HUES6 (cell line): ENCODE results near the gene FEZ2.
"Not testable (repeated sequence)": the region's sequence is repeated elsewhere in the genome, so short reads cannot be mapped to it uniquely, and the experiment has no call there.

Experiments used
- H3K27ac ChIP-seq: 2 replicates; pipeline ENCODE4 v1.7.0; 2013; ENCODE audit warnings: low read depth, mild to moderate bottlenecking, low read length, inconsistent platforms
- H3K27me3 ChIP-seq: 2 replicates; pipeline ENCODE4 v1.6.1; 2013; ENCODE audit warnings: low read length; ENCODE audit not compliant: control insufficient read depth, insufficient read depth
- H3K36me3 ChIP-seq: 2 replicates; pipeline ENCODE4 v1.6.1; 2013; ENCODE audit warnings: low read length; ENCODE audit not compliant: control insufficient read depth, insufficient read depth
- H3K4me1 ChIP-seq: 2 replicates; pipeline ENCODE4 v1.6.1; 2013; ENCODE audit warnings: low read length; ENCODE audit not compliant: control insufficient read depth, insufficient read depth
- H3K4me3 ChIP-seq: 2 replicates; pipeline ENCODE4 v1.5.1; 2013; ENCODE audit warnings: low read depth, low read length
- H3K9ac ChIP-seq: one replicate; pipeline ENCODE4 v1.6.1; 2013; ENCODE audit warnings: mild to moderate bottlenecking, low read length
- H3K9me3 ChIP-seq: 2 replicates; pipeline ENCODE4 v1.6.1; 2013; ENCODE audit warnings: low read depth, low read length; ENCODE audit not compliant: control insufficient read depth, insufficient read depth

FEZ2 gene

GRCh38 chr2:36613801-36614200 lies 15.8 kb upstream of the FEZ2 start:
- Histone ChIP-seq H3K9ac (no peak overlapping the region), H3K4me1 (peaks cover 36% of the 10 kb centered on the region), H3K36me3 (no peaks in the 10 kb centered on the region), H3K9me3 (no peaks in the 10 kb centered on the region), H3K27ac (no peak overlapping the region), H3K27me3 (no peaks in the 10 kb centered on the region), H3K4me3 (no peak overlapping the region)

GRCh38 chr2:36611316-36611990 lies 13.5 kb upstream of the FEZ2 start:
- H3K9me3 ChIP-seq = no peaks in the 10 kb centered on the region
- no peak overlapping the region for H3K27ac ChIP-seq
- H3K4me1 ChIP-seq = peaks cover 21% of the 10 kb centered on the region
- no peaks in the 10 kb centered on the region for H3K27me3 ChIP-seq
- no peak overlapping the region for H3K4me3 ChIP-seq
- no peaks in the 10 kb centered on the region for H3K36me3 ChIP-seq
- no peak overlapping the region for H3K9ac ChIP-seq

GRCh38 chr2:36609507-36609906 lies 11.5 kb upstream of the FEZ2 start:
- no peak overlapping the region for H3K9ac ChIP-seq
- peaks cover 7% of the 10 kb centered on the region for H3K4me1 ChIP-seq
- no peak overlapping the region for H3K4me3 ChIP-seq
- no peak overlapping the region for H3K27ac ChIP-seq
- H3K9me3 ChIP-seq = no peaks in the 10 kb centered on the region
- no peaks in the 10 kb centered on the region for H3K27me3 ChIP-seq
- H3K36me3 ChIP-seq = no peaks in the 10 kb centered on the region

GRCh38 chr2:36607947-36608346 lies 10.0 kb upstream of the FEZ2 start:
- no peak overlapping the region for H3K9ac ChIP-seq
- H3K27ac ChIP-seq = no peak overlapping the region
- H3K4me1 ChIP-seq = no peaks in the 10 kb centered on the region
- H3K27me3 ChIP-seq = no peaks in the 10 kb centered on the region
- no peaks in the 10 kb centered on the region for H3K9me3 ChIP-seq
- no peaks in the 10 kb centered on the region for H3K36me3 ChIP-seq
- H3K4me3 ChIP-seq = no peak overlapping the region

GRCh38 chr2:36606925-36607324 lies 9.0 kb upstream of the FEZ2 start:
- Histone ChIP-seq H3K4me1 (no peaks in the 10 kb centered on the region), H3K9me3 (no peaks in the 10 kb centered on the region), H3K4me3 (no peak overlapping the region), H3K36me3 (no peaks in the 10 kb centered on the region), H3K27ac (no peak overlapping the region), H3K9ac (no peak overlapping the region), H3K27me3 (no peaks in the 10 kb centered on the region)

- Histone ChIP-seq H3K9me3 (no peaks in the 10 kb centered on the region), H3K27me3 (no peaks in the 10 kb centered on the region), H3K27ac (no peak overlapping the region)
Measured at GRCh38 chr2:36605273-36605672, 7.3 kb upstream of the FEZ2 start.

GRCh38 chr2:36603629-36604028 lies 5.7 kb upstream of the FEZ2 start:
- H3K27ac ChIP-seq, H3K9me3 ChIP-seq, H3K4me3 ChIP-seq, H3K9ac ChIP-seq, H3K27me3 ChIP-seq, H3K4me1 ChIP-seq, H3K36me3 ChIP-seq: not testable (repeated sequence)

More at GRCh38 chr2:36605273-36605672, 7.3 kb upstream of the FEZ2 start:
- Histone ChIP-seq H3K36me3 (no peaks in the 10 kb centered on the region), H3K4me1 (no peaks in the 10 kb centered on the region), H3K9ac (no peak overlapping the region), H3K4me3 (no peak overlapping the region)

- H3K9ac ChIP-seq = peak overlapping the region; percentile 39
- H3K9me3 ChIP-seq = no peaks in the 10 kb centered on the region
- no peak overlapping the region for H3K27ac ChIP-seq
- H3K36me3 ChIP-seq = peaks cover 4% of the 10 kb centered on the region; the same call in 1 of the 2 replicates
- H3K4me3 ChIP-seq = peak overlapping the region; percentile 74
- H3K4me1 ChIP-seq = peaks cover 16% of the 10 kb centered on the region
- H3K27me3 ChIP-seq = peaks cover 14% of the 10 kb centered on the region
Measured at GRCh38 chr2:36597003-36597531, 901 bp downstream of the FEZ2 start.

GRCh38 chr2:36596397-36596796 lies 1.6 kb downstream of the FEZ2 start:
- Histone ChIP-seq H3K4me1 (peaks cover 16% of the 10 kb centered on the region), H3K27me3 (peaks cover 14% of the 10 kb centered on the region), H3K4me3 (peak overlapping the region; percentile 74), H3K9me3 (no peaks in the 10 kb centered on the region), H3K27ac (no peak overlapping the region), H3K9ac (no peak overlapping the region), H3K36me3 (peaks cover 4% of the 10 kb centered on the region; the same call in 1 of the 2 replicates)

- Histone ChIP-seq H3K27ac (no peak overlapping the region), H3K27me3 (peaks cover 14% of the 10 kb centered on the region), H3K4me3 (no peak overlapping the region), H3K9ac (no peak overlapping the region), H3K36me3 (peaks cover 16% of the 10 kb centered on the region), H3K4me1 (peaks cover 16% of the 10 kb centered on the region), H3K9me3 (no peaks in the 10 kb centered on the region)
Measured at GRCh38 chr2:36594849-36595248, 3.1 kb downstream of the FEZ2 start.

GRCh38 chr2:36589230-36589630 lies 8.7 kb downstream of the FEZ2 start:
- peaks cover 40% of the 10 kb centered on the region for H3K36me3 ChIP-seq
- no peak overlapping the region for H3K9ac ChIP-seq
- no peaks in the 10 kb centered on the region for H3K4me1 ChIP-seq
- H3K27me3 ChIP-seq = no peaks in the 10 kb centered on the region
- no peak overlapping the region for H3K4me3 ChIP-seq
- no peaks in the 10 kb centered on the region for H3K9me3 ChIP-seq
- no peak overlapping the region for H3K27ac ChIP-seq
